HG02588 (cell line): ENCODE data around the gene C22orf15.

Experiments
- ATAC-seq: cut with Tn5 transposase; IDR thresholded peaks from one replicate; pipeline ENCODE4 v1.9.1; 2021; ENCODE audit warnings: mild to moderate bottlenecking, moderate library complexity; ENCODE audit not compliant: unreplicated experiment

Gene C22orf15

DNA sequence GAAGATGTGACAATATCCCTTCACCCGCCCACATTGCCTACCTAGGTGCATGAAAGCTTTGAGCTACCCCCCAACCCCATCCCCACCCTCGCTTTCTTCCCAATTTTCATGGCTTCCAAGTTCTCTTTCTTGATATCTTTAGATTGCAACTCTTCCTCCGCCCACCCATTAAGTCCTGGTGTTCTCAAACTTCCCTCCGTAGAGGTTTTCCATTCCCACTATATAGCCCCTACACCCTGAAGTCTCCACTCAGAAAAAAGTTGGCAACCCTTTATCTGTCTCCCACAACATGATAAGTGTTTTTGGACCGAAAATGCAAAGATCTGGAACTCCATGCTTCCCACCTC, 12.4 kb upstream of the C22orf15 start:
- no peak for ATAC-seq

DNA sequence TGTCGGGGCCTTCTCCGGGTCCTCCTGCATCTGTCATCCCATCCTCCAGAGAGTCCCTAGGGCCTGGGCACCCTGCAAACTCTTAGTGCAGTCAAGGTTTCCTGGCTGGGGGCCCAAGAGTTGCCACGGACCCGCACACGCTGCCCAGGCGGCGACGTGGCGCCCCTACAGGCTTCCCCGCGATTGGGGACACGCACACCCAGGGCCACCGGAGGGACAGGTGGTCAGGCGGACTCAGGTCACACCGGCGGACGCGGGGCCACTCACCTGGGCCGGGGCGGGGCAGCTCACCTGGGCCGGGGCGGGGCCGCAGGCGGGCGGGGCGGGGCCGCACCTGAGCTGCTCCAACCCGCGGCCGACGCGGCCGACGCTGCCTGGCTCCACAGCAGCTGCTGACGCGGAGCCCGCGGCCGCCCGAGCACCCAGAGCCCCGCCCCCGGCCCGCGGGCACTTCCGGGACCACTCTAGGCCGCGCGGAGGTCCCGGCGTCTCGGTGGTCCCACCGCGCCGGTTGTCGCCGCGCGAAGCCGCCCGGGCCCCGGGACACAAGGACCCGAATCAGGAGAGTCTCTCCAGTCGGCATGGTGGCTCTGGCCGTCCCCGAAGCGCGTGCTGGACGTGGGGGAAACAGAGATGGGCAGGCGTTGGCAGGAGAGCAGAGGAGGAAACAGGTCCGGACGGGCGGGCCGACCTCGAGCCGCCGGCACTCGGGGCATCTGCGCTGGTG, 11.9 kb upstream of the C22orf15 start, which contains the start of gene ZNF70:
Gene ZNF70 (minus strand): TSS at position 399 of the 727 bp plus-strand sequence. CDS start 5,972 bp downstream, outside the sequence.
- peak; percentile 83 for ATAC-seq

DNA sequence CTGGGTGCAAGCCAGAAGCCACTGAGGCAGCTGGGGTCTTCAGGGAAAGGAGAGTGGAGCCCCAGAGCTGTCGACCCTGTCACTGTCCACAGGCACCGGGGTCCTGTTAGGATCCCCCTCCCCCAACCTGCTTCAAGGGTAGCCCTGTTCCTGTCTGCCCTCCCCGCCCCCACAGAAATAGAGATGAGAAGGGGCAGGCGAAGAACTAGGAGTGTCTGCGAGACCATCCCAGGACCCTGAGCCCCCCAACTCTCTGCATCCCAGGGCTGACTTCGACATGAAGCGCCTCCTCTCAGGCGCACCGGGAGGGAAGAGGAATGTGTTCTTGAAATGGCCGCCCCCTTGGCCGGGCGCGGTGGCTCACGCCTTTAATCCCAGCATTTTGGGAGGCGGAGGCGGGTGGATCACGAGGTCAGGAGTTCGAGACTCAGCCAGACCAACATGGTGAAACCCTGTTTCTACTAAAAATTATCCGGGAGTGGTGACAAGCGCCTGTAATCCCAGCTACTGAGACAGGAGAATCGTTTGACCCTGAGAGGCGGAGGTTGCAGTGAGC, 11.3 kb upstream of the C22orf15 start:
- ATAC-seq: no peak

DNA sequence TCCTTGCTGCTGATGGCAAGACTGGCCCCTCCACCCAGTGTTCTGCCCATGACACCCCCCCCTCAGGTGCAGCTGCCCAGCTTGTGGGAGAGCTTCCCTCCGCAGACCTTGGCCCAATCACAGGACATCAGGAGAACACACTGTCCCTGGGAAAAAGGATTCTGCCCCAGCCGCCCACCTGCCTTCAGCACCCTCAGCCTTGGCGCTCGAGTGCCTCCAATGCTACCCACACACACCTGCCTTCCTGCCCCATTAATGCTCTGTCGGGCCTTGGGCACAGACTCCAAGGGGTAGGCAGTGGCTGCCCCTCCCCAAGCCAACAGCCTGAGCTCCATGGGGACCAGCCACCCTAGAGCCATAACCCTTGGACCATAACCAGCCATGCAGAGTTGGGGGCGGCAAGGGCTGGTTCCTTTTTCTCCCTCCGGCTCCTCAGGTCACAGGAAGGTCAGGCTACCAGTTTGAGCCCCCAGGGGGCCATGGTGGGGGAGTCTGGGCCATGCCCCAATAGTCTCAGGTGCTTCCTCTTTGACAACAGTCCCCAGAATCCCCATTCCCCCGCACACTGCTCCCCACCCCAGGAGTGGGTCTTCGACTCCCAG, 10.6 kb upstream of the C22orf15 start:
- ATAC-seq: no peak

DNA sequence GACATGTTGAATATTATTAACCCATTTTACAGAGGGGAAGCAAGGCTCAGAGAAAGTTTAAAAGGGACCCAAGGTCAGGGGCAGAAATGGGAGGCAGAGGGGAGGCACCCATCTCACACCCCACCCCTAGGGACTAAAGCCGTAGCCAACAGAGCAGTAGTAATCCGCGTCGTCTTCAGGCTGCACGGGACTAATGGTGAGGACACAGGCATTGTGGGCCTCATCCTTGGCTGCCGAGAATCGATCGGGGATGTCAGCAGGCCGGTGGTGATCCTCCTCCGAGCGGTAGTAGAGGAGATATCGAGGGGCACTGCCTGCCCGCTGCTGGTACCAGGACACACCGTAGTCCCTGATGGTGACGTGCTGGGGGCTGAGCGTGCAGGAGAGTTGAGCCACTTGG, 10.0 kb upstream of the C22orf15 start:
- ATAC-seq: no peak

DNA sequence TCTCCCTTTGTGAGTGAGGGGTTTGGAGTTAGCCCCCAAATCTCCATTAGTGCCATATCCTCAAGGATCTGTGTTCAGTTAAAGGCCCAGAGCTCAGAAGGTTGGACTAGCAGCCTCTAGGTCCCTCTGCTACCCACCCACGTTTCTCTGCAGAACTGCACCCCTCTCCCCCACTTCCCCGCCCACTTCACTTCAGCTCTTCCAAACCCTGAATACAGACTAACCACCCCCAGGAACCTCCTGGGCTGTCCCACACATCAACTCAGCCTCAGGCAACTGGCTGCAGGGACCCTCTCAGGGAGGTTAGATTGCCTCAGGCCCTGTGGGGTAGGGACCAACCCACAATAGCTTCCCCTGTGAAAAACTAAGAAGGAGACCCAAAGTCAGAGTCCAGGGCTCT, 9.4 kb upstream of the C22orf15 start:
- no peak for ATAC-seq

DNA sequence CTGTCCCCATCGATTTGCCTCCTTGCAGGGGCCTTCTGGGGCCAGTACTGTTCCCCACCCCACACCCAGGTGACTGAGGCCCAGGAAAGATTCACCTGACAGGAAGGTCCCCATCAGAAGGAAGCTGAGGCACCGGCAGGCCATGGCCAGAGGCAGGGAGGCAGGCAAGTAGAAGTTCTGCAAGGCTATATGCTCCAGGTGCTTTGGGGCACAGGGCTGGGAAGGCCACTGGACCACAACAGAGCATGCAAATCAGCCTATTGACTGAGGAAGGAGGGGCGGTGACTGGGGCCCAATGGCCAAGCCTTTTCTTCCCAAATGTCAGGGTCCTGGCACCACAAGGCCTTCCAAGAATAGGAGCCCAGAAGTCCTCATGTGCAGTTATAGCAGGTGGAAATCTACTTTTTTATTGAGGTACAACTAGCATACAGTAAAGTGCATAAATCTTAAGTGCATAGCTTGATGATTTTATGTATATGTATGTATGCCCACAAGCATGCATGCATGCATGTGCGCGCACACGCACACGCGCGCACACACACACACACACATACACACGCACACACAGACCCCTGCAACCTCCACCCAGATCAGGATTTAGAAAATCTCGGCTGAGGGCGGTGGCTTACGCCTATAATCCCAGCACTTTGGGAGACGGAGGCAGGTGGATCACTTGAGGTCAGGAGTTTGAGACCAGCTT, 8.4 kb upstream of the C22orf15 start, which contains the start of gene VPREB3:
Gene VPREB3 (minus strand): TSS at position 206 of the 700 bp plus-strand sequence. CDS start 62 bp downstream, at position 144.
- no peak for ATAC-seq

DNA sequence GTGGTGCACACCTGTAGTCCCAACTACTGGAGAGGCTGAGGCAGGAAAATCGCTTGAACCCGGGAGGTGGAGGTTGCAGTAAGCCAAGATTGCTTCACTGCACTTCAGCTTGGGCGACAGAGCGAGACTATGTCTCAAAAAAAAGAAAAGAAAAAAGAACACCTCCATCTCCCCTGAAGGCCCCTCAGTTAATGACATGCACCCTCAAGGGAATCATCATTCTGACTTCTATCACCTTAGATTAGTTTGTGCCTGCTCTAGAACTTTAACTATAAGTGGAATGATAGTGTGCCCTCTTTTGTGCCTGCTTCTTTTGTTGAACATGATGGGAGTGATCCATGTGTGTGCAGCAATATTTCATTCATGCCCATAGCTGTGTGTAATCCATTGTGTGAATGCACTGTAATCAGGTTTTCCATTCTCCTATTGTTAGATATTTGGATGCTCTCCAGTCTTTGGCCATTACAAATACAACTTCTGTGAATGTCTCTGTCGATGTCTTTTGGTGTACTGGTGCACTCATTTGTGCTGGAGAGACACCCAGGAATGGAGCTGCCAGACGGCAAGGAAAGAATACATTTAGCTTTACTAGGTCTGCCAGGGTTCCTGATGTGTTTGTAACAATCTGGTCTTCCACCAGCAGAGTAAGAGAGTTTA, 7.7 kb upstream of the C22orf15 start:
- no peak for ATAC-seq

DNA sequence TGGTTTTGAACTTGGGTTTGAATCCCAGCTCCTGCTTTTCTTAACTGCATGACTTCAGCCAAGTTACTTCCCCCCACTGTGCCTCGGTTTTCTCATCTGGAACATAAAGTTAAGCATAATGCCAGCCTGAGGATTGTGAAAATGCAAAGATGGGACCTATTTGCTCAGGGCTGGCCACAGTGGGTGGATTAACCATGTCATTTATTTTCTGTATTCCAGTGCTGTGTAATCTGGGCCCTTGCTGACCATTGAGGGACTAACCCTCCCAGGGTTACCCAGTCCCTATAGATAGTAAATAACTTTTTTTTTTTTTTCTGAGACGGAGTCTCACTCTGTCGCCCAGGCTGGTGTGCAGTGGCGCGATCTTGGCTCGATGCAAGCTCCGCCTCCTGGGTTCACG, 7.1 kb upstream of the C22orf15 start:
- ATAC-seq: no peak

DNA sequence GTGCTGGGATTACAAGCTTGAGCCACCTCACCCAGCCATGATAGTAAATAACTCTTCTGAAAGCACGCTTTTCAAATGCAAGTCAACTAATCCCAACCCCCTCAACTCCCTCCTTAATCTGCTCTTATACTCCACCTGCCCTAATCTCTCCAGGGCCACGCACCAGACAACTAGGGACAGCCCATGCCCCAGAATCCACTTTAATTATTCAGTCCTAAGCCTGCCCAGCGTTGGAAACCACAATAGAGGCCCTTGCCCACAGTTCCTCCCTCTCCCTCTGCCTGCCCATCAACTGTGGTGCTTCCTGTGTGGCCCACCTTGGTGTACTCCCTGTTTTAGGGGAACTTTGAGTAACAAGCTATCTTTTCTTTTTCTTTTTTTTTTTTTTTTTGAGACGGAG, 5.9 kb upstream of the C22orf15 start:
- no peak for ATAC-seq

DNA sequence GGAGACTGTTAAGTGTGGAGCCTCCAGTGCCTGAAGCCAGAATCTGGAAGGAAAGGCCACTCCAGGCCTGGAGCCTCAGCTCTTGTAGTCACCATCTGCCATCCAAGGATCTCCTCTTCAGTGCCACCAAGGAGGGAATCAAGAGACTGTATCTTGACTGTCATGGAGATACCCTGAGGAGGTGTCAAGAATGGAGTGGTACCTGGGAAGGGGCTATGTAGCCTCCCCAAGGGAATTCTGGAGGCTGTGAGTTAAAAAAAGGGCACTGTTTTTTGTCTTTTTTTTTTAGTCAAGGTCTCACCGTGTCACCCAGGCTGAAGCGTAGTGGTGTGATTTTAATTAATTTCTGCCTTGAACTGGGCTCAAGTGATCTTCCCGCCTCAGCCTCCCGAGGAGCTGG, 3.2 kb upstream of the C22orf15 start:
- ATAC-seq: no peak

DNA sequence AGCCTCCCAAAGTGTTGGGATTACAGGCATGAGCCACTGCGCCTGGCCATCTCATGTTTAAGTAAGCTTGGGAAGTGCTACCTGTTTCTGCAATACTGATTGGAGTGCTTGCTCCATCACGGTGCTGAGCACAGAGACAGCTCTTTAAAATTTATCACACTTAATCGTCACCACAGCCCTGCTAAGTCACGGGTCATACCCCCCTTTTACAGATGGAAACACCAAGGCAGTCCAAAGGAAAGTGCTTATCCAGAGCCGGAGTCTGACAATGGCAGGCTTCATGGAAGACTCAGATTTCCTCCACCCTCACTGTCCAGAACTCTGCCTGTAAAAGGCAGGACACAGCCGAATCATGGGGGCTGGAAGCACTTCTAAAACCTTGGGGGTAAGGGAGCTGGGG, 2.7 kb upstream of the C22orf15 start:
- no peak for ATAC-seq

DNA sequence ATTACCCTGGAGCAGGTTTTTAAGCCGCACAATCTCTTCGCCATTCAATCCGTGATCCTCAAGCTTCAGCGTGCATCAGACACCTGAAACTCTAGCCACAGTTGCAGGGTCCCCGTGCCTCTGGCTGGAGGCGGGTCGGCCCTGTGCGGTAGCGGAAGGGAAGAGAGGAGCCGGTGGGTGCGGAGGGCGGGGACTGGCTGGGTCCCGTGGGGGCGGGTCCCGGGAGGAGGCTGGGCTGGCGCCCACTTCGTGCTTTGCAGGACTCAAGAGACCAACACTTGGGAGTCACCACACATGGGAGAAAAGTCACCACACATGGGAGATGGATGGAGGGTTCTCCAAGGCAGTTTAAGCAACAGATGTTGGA, 772 bp downstream of the C22orf15 start:
- ATAC-seq: no peak

DNA sequence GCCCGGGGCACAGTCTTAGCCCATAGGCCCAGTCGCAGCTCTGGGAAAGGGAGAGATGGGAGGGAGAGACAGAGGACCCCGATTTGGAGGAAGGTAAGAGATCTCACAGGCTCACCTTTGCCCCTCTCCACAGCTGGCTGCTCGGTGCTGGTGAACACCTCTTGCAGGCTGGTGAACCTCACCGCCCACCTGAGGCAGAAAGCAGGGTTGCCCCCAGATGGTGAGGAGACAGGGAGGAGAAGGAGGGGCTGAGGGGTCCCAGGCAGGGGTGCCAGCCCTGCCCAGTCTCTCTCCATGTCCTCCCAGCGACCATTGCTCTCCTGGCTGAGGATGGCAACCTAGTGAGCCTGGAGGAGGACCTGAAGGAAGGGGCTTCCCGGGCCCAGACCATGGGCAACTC, 1.2 kb downstream of the C22orf15 start:
- no peak for ATAC-seq

DNA sequence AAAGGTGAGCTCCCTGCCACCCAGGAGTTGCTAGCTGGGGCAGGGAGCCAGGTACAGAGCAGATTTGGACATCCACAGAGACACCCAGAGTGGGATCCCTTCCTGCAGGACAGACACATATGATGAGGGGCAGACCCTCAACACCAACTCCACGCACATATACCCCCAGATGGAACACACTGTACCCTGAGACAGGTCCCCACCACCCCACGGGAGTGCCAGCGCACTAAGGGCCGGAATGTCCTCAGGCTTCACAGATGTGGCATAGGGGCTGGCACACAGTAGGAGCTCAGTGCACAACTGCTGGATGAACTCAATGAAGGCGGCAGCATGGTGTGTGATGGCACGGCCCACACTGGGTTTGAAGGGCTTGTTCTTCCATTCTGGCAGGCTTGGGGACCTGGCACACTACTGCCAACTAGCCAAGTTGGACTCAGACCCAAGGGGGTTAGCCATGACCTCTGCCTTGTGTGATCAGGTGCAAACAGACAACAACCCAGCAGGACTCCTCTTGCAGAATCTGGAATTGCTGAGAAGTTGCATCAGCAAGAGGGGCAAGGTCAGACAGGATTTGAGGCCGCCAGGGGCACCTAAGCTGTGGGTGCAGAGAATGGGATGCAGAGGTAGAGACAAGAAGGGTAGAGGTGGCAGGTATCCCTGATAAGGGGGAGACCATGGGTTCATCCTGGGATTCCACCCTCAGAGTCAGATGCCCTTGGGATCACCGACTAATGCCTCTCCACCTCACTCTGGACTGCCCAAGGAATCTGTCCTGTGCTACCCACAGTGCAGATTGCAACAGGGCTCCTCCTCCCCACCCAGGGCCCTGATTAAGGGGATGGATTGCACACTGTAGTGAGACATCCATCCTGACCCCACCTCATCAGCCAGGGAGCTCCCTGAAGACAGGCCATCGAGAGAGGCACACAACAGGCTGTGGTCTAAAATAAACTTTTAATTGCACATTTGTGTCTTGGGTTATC, 2.4 kb downstream of the C22orf15 start:
- no peak for ATAC-seq

DNA sequence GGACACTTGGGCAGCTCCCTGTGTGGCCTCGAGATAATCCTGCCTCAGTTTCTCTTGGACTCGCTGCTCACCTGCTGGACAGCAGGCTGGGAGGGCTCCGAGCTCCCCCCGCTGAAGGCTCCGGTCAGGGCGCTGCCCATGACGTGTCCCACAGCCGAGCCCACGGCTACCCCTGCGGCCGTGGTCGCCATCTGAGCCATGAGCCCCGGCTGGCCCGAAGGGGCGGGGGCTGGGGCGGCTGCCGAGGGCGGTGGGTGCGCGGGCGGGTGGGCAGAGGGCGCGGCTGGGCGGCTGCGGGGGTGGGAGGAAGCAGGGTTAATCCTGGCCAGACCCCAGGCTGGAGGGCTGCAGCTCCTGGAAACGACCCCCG, 4.5 kb downstream of the C22orf15 start:
- ATAC-seq: no peak

DNA sequence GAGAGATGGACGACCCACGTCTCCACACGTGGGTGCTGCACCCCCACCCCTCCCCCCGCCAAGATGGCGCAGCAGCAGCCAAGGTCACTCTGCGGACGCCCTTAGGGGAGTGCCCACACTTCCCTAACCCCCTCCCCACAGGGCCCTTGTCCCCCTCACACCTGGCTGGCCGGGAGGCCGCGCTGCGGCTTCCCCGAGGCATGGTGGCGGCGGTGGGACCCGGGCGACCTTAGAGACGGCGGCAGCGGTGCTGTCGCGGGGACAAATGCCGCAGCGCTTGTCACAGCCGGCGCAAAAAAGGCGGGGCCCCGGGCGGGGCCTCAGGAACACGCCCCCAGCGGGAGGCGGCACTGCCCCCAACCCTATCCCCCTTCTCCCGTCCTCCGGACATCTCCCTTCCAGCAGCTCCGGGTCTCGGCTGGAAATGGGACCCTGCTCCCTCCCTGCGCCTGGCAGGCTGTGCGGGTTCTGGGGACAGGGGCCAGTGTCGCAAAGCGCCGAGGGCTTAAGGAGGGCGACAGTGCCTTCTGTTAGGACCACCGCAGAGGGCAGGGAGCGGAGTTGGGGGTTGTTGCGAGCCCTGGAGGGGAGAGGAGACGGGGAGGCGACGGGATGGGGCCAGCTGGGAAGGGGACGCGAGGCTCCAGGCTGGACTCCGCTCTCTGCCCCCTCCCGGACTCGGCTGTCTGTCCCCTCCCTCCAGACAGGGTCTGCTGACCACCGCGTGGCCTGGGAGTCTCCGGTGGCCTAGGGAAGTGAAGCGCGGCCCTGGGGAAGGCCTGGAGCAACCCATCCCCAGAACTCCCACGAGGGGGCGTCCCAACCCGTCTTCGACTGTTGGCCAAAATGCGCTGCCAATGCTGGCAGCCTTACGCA, 5.1 kb downstream of the C22orf15 start, which contains the start of gene CHCHD10:
Gene CHCHD10 (minus strand): TSS at position 300 of the 876 bp plus-strand sequence. CDS start 98 bp downstream, at position 202.
- ATAC-seq: no peak

DNA sequence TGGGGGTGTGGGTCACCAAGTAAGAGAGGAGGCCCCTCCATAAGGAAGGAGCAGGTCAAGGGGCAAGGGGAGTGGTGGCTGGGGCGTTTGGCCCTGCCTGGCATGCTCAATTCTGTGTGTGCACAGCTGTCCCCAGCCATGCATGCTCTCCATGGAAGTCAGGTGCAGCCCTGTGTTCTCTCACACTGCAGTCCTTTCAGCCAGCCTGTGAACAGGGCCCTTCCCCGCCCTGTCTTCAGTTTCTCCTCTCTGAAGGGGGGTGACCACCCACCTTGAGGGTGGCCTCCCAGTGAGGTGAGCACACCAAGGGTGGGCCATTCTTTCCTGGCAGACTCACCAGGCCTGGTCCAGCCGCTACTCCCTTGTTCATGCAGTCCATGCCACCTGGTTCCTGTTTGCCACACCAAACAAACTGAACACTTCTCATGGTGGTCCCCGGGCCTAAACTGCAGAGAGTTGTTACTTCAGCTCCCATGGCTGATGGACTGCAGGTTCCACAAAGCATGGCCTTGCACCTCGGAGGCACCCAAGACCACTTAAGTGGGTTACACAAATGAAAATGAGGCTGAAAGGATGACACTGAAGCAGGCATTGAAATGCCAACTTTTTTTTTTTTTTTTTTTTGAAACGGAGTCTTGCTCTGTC, 6.7 kb downstream of the C22orf15 start:
- ATAC-seq: no peak

DNA sequence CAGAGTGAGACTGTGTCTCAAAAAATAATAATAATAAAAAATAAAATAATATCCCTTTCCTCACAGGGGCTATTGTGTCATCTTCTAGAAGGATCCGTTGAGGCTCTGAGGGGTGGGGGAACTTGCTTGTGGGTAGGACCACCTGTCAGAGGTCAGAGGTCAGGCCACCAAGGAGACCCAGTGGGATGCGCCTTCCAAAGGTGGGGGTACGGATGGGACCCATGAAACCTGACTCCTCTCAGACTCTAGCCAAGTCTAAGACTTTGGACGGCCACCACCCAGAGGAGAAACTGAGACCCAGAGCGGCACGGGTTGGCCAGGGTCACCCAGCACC, 9.5 kb downstream of the C22orf15 start:
- no peak for ATAC-seq
